ENCODE measurements around the gene VAV2.
"Not testable (repeated sequence)": the region's sequence is repeated elsewhere in the genome, so short reads cannot be mapped to it uniquely, and the experiment has no call there.

The VAV2 gene

GRCh38 chr9:133754688-133755227 lies 237.4 kb downstream of the VAV2 start:
- ChIA-PET CTCF (no interaction called here), POLR2A (ENCODE audit: low non-redundant PET) (no interaction called here)
- no peak for TF ChIP-seq CTCF (conservative IDR thresholded peaks at IDR 0.05; ENCODE audit: low read depth)
- DNase-seq (ENCODE audit: low spot score): no peak
- H3K27ac ChIP-seq: no peak overlapping the region

- H3K27ac ChIP-seq: no peak overlapping the region
- POLR2A ChIA-PET (ENCODE audit: low non-redundant PET): no interaction called here
- DNase-seq (ENCODE audit: low spot score): no peak
- TF ChIP-seq CTCF (conservative IDR thresholded peaks at IDR 0.05; ENCODE audit: low read depth): no peak
- CTCF ChIA-PET: interaction anchor here (0.7 kb wide), 1 partner anchor 11 kb away, joined by 3 read pairs; no protein-coding TSS in a partner anchor
These were observed 237.9 kb downstream of the VAV2 start for GRCh38 chr9:133754187-133754586.

- CTCF ChIA-PET: interaction anchor here (0.6 to 2.1 kb wide), 2 partner anchors 10 to 97 kb away, joined by 4 to 13 read pairs; no protein-coding TSS in a partner anchor
- POLR2A ChIA-PET (ENCODE audit: low non-redundant PET): no interaction called here
- H3K27ac ChIP-seq: no peak overlapping the region
- no peak for DNase-seq (ENCODE audit: low spot score)
- TF ChIP-seq CTCF (conservative IDR thresholded peaks at IDR 0.05; ENCODE audit: low read depth): no peak
These were observed 239.2 kb downstream of the VAV2 start for GRCh38 chr9:133752739-133753446.

GRCh38 chr9:133750982-133751649 lies 241.0 kb downstream of the VAV2 start:
- DNase-seq (ENCODE audit: low spot score): no peak
- ChIA-PET CTCF (interaction anchor here (2.1 kb wide), 1 partner anchor 8 kb away, joined by 13 read pairs; no protein-coding TSS in a partner anchor), POLR2A (ENCODE audit: low non-redundant PET) (no interaction called here)
- H3K27ac ChIP-seq: no peak overlapping the region
- TF ChIP-seq CTCF (conservative IDR thresholded peaks at IDR 0.05; ENCODE audit: low read depth): no peak

- no peak overlapping the region for H3K27ac ChIP-seq
- TF ChIP-seq CTCF (conservative IDR thresholded peaks at IDR 0.05; ENCODE audit: low read depth): no peak
- ChIA-PET POLR2A (ENCODE audit: low non-redundant PET) (no interaction called here), CTCF (interaction anchor here (0.6 kb wide), 1 partner anchor 170 kb away, joined by 4 read pairs; no protein-coding TSS in a partner anchor)
- no peak for DNase-seq (ENCODE audit: low spot score)
These were observed 244.8 kb downstream of the VAV2 start for GRCh38 chr9:133747309-133747708.

GRCh38 chr9:133744528-133744927 lies 247.6 kb downstream of the VAV2 start:
- CTCF ChIA-PET; POLR2A ChIA-PET (ENCODE audit: low non-redundant PET); DNase-seq (ENCODE audit: low spot score); H3K27ac ChIP-seq: not testable (repeated sequence)

All from RWPE1 (cell line).